GM12875 (cell line): ENCODE measurements around the gene TBC1D12.
A peak's percentile ranks its signal among the peaks of the same experiment; 100 is the strongest.

Experiments used
- H3K4me3 ChIP-seq: one replicate; pipeline ENCODE4 v1.5.1; 2011; ENCODE audit warnings: low read depth, low read length, control low read depth
- CTCF ChIP-seq: IDR thresholded peaks from 2 replicates; pipeline ENCODE4 v1.5.1; 2011; ENCODE audit warnings: low read depth, mild to moderate bottlenecking, control low read depth, inconsistent platforms, low read length, moderate library complexity, borderline replicate concordance; ENCODE audit not compliant: insufficient read depth

TBC1D12 gene

GRCh38 chr10:94402204-94402842 is at the start of gene TBC1D12:
Gene TBC1D12 (plus strand): TSS chr10:94402541. CDS start chr10:94402614, 73 bp downstream.
- H3K4me3 ChIP-seq = peak within 1 kb of the TSS; percentile 93
- TF ChIP-seq CTCF = no peak

- TF ChIP-seq CTCF = no peak
- H3K4me3 ChIP-seq = no peak overlapping the region
These were observed 49.0 kb upstream of the TBC1D12 start for GRCh38 chr10:94353336-94353735.

GRCh38 chr10:94355841-94356240 is 46.5 kb upstream of the TBC1D12 start:
- H3K4me3 ChIP-seq = no peak overlapping the region
- no peak for TF ChIP-seq CTCF

GRCh38 chr10:94357193-94357592 is 45.1 kb upstream of the TBC1D12 start:
- TF ChIP-seq CTCF = no peak

GRCh38 chr10:94358480-94358879 is 43.9 kb upstream of the TBC1D12 start:
- no peak overlapping the region for H3K4me3 ChIP-seq
- TF ChIP-seq CTCF = no peak

More at GRCh38 chr10:94357193-94357592, 45.1 kb upstream of the TBC1D12 start:
- H3K4me3 ChIP-seq = no peak overlapping the region

GRCh38 chr10:94361171-94361794 is 41.1 kb upstream of the TBC1D12 start:
- H3K4me3 ChIP-seq = no peak overlapping the region
- TF ChIP-seq CTCF = no peak
